Stimulated activated CD8-positive, alpha-beta memory T cell treated with anti-CD3 and anti-CD28 coated beads, Interleukin-7, amount 100 ng/mL, for 48 hours (primary cell): Measurements from ENCODE around the gene STRIP1.
"Not testable (repeated sequence)": the region's sequence is repeated elsewhere in the genome, so short reads cannot be mapped to it uniquely, and the experiment has no call there.

Source experiments
- DNase-seq, 2 donors: peaks; one replicate each; pipeline ENCODE4 v3.0.0-alpha.2; 2020; ENCODE audit warnings: low read depth in 1 of 2; ENCODE audit errors: extremely low read depth in 1 of 2

STRIP1 gene

DNA sequence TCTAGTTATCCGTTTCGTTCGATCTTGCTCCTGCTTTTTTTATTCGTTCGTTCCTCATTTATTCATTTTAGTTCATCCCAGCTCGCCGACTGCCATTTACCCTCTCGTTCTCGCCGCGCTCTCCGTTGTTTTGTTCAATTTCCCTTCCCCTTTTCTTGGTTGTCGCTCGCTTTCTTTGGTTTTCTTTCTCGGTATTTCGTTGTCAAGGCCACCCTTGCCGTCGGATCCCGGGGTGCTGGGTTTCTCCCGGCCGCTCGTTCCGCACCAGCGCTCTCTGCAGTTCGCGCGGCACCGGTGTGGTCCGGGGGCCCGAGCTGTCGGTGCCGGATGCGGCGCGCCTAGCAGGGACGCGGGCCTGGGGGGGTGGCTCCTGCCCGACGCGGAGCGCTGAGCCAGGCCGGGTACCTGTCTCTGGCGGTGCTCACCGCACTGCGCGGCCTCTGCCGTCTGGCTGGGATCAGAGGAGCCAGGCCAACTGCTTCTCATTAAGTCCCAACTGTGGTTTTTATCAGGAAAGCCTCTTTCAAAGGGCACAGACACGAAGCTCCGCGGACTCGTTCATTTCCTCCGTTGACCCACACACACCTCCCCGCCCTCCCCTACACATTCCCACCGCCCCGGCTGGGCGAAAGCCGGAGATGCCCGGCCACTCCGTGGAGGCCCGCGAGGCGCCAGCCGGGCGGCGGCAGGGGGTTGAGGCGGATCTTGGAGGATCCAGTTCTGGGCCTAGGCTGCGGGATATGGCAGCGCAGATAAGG lies 34.4 kb downstream of the STRIP1 start:
- no peak for DNase-seq

DNA sequence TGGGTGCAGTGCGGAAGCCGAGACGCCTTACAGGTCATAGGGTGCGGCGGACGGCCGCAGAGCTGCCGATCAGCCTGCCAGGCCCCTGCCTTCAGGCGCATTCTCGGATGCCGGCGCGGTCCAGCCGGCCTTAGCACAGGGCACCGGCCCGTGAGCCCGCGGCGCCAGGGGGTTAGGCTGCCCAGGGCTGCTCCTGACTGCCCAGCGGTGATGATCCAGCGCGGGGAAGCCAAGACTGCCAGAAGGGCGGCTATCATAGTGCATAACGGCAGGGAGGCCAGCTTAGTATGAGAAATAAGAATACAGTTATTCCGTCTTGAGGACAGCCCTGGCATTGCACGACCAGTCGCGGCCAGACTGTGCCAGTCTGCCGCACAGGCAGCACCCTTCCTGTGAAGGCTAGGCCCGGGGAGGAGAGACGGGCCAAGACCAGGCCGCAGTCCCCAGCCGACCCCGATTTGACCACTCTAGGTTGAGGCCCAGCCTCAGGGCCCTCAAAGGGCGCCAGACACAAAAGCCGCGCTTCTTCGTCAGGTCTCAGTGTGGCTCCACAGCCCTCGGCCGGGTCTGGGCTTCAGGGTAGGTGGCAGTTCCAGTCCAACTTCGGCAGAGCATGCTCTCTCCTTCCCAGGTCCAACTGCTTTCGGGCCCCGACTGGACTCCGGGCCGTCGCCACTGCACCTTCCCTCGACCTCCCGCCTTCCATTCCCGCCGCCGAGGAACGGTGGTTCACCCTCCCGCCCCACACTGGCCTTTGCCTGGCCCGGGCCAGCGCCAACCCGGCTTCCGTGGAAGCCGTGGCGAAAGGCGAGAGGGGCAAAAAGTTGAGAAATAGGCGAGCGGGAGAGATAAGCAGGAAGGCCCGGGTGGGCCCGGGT lies 35.2 kb downstream of the STRIP1 start:
- DNase-seq, result no peak

GRCh38 chr1:110070282-110070669 lies 35.9 kb downstream of the STRIP1 start:
- DNase-seq, result no peak

GRCh38 chr1:110070671-110071242 lies 36.3 kb downstream of the STRIP1 start, which contains the start of gene ALX3:
ALX3 (minus strand) TSS chr1:110070672; CDS start chr1:110070612, 60 bp downstream.
- no peak for DNase-seq

DNA sequence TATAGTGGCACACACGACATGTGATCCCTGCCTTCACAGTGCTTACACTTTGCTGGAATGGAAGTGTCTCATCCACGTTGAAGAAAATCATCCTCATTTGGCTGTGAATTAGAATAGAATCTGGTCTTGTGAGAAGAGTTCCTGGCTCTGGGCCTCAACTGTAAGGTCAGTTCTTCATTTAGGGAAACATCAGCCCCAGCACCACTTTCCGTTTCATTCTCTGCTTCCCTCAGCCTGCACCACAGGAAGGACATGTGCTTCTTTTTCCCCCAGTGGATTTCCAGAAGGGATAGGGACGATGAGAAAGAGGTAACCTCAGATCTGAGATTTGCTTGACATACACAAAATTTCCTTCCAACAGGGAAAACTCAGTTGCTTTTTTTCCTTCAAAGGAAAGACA lies 39.7 kb downstream of the STRIP1 start:
- DNase-seq, result no peak

GRCh38 chr1:110076789-110077500 lies 42.5 kb downstream of the STRIP1 start:
- DNase-seq, result no peak

DNA sequence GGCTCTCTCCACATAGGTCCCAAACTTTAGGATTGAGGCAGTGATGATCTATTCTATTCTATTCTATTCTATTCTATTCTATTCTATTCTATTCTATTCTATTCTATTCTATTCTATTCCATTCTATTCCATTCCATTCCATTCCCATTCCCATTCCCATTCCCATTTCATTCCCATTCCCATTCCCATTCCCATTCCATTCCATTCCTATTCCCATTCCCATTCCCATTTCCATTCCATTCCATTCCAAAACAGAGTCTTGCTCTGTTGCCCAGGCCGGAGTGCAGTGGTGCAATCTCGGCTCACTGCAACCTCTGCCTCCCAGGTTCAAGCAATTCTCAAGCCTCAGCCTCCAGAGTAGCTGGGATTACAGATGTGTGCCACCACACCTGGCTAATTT lies 45.6 kb downstream of the STRIP1 start:
- not testable (repeated sequence) for DNase-seq

GRCh38 chr1:110081061-110081460 lies 46.6 kb downstream of the STRIP1 start:
- DNase-seq, result no peak

- no peak for DNase-seq
These were observed 48.1 kb downstream of the STRIP1 start for GRCh38 chr1:110082477-110082876.

- DNase-seq, result no peak
These were observed 48.8 kb downstream of the STRIP1 start for GRCh38 chr1:110083061-110083865.

DNA sequence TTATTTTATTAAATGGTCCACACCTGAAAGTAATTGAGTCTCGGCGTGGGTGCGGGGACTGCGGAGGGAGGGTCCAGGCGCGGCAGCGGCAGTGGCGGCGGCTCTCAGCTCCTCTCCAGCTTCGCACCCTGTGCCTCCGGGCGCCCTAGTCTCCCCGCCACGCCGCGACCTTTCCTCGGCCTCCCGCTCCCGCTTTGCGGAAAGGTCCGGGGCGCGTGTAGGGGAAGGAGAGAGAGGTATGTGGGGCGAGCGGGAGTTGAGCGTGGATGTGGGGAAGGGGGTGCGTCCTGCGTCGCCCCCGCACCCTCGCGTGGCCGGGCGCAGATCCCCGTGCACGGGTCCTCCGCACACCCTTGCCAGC lies 49.4 kb downstream of the STRIP1 start:
- DNase-seq, result no peak

GRCh38 chr1:110084227-110085078 lies 50.0 kb downstream of the STRIP1 start:
- no peak for DNase-seq

DNA sequence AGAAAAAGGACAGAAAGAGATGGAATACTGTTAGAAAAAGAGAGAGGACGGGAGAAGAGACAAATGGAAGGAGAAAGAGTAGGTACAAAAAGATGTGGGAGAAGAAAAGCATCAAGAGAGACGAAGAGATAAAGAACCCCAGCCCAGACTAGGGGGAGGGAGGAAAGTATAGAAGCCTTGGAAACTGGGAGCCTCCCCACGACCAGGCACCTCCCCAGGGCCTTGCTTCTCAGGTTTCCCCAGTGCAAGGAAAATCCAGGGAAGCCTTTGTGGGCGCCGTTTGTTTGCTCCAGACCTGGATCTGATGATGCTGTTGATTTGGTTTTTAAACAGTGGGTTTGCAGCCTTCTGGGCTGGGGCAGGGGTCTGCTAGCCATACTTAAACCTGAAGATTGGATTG lies 51.2 kb downstream of the STRIP1 start:
- no peak for DNase-seq

GRCh38 chr1:110086961-110087360 lies 52.5 kb downstream of the STRIP1 start:
- DNase-seq, result no peak

DNA sequence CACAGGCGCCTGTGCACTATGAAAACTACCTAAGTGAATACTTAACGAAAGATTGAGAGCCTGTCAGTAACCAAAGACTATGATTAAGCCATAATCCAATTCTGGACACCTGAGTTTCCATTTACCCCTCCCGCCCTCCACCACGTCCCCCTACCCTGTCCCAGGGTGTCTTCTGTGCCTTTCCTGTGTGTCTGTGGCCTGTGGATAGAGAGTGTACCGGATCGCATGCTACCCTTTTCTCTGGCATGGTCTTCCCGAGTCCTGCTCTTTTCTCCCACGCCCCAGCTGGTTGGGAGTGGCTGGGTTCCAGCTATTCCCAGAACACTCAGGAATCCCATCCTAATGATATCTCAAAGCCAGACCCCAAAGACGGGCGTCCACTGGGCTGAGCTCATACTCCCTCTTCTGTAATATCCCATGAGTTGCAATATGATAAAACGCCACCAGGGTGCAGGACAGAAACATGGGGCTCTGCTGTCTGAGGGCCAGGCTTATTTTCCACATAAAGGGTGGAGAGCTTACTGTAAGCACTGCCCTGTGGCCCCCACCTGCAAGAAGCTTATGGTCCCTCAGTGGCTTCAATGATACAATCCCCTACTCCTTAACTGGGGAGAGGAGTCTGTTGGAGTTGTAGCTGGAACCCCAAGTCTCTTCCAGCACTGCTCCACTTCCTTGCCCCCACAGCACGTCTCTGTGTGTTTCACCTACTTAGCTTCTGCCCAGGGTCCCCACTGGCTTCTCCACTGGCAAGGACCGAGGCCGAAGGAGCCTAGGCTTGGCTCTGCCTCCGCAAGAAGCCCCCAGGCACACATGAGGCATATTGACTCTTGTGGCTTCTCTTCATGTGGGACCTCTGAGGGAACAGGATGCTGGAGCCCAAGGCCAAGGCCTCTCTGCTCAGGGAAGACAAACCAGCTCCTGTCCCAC lies 53.7 kb downstream of the STRIP1 start:
- DNase-seq, result peak in 1 of 2 donors; percentile 20

DNA sequence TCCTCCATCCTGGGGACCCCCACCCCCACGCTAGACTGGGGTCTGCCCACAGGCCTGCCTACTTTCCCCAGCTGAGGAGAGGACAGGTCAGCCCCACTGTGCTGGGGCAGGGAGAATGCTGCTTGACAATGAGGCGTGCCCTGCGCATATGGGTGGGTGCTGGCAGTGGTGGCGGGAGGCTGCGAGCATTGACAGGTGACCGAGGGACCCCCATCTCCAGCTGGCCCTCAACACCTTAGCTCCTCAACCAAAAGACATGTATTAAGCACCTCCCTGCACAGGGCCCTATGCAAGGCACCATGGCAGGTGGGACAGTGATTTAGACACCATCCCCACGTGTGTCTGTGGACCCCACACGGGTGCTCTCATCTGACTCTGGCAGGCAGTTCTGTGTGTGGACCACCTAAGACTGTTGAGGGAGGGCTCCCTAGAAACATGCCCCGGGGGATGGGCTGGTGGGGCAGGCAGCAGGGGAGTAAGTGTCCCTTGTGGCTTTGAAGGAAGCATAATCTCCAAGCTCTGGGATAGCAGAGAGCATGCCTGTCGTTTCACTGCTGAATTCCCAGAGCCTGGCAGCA lies 54.4 kb downstream of the STRIP1 start:
- no peak for DNase-seq

- DNase-seq, result no peak
These were observed 55.3 kb downstream of the STRIP1 start for GRCh38 chr1:110089561-110090275.
